ENCODE results near the gene ZNF469.

The ZNF469 gene

DNA sequence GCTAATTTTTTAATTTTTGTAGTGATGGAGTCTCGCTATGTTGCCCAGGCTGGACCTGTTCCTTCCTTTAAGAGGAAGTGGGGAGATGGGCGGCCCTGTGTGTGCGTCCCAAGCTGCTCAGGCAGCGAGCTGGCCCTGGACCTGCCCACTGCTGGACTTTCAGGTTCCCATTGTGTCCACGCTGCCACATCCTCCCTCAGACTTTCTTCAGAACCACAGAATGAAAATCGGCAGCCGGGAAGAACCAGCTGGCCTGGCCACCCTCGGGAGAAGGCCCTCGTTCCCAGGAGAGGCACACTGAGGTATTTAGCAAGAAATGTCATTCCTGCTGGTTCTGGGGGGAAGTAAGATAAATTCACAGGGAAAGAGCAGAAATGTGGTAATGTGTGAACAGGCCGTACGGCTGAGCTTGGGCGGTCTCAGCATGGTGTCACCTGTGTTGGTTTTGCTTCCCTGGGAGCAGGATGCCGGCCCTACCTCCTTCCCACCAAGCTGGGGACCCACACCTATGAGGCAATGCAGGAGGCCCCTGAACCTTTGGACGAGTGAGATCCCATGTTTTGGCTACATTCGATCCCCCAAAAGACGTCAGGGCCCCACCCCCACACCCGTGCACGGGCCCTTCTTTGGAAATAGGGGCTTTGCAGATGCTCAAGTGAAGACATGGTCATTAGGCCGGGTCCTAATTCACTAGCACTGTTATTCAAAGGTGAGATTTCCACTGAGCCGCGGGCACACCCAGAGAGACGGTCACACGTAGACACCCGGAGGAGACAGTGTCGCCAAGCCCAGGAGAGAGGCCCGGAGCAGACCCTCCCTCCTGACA, 35.9 kb upstream of the ZNF469 start:
- DNase-seq: no peak

DNA sequence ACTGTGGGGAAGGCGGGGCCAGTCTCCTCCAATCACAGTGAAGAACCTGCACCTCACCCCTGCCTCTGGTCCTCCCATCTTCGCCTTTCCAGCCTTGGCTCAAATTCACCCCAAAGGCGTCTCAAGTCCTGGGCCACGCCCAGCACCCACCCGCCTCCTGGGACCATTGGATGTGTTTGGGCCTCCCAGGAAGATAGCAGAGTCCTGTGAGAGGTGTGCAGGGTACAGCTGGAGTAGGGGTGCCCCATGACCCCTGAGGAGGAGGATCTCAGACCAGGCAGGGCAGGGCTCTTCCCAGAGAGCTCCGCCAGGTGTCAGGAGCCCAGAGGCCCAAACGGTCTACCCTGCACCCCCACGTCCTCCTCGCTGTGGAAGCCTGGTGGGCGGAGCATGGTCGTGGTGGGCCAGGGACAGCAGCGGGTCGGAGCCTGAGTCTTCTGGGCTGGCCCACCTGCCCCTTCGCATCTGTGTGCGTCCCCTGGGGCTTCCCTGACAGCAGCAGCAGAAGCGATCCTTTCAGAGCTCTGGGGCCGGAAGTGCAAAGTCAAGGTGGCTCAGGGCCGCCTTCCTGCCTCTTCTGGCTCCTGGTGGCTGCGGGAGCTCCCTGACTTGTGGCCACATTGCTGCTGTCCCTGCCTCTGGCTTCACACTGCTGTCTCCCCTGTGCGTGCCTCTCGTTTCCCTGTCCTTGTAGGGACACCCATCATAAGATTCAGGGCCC, 34.9 kb upstream of the ZNF469 start:
- no peak for DNase-seq

DNA sequence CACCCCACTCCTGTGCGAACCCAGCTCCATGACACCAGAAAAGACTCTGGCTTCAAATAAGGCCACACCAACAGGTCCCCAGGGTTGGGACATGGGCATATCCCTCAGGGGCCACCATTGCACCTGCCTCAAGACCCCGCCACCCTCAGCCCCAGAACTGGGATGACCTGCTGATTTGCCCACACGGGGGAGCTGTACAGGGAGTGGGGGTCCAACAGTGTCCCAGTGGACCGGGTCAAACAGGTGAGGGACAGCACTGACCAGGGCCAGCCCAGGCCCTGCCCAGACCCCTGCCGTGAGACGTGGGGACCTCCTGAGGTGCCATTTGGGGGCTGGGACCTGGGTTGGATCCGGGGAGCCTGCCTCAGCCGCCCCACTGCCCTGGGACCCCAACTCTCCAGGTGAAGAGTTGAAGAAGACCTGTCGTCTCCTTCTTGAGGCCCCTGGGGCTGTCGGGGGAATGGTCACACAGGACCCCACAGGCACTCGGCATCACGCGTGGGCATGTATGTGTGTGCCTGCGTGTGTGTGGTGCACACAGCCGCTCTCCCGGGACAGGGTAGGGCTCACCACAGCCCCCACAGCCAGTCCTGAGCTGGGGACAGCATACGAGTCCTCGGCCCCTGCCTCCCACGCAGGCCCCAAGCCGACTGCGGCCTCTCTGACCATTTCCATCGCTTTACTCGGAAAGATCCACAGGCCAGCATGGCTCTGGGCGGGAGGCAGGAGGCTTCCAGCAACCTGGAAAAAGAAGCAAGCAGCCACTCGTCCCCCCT, 34.2 kb upstream of the ZNF469 start:
- DNase-seq: no peak

DNA sequence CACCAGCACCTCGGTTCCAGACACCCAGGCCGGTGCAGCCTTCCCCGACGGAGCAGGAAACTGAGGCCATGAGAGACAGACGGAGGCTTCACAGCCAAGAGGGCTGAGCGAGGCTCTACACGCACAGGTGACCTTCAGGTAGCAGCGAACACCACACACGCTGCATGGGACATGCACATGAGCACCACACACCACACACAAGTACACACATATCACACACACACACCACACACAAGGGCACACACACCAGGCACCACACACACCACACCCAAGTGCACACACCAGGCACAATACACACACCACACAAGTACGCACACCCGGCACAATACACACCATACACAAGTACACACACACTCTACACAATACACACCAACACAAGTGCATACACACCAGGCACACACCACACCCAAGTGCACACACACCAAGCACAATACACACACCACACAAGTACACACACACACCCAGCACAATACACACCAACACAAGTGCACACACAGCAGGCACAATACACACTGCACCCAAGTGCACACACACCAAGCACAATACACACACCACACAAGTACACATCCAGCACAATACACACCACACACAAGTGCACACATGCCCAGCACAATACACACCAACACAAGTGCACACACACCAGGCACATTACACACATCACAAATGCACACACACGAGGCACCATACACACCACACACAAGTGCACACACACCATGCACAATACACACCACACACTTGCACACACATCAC, 33.4 kb upstream of the ZNF469 start:
- DNase-seq: no peak

DNA sequence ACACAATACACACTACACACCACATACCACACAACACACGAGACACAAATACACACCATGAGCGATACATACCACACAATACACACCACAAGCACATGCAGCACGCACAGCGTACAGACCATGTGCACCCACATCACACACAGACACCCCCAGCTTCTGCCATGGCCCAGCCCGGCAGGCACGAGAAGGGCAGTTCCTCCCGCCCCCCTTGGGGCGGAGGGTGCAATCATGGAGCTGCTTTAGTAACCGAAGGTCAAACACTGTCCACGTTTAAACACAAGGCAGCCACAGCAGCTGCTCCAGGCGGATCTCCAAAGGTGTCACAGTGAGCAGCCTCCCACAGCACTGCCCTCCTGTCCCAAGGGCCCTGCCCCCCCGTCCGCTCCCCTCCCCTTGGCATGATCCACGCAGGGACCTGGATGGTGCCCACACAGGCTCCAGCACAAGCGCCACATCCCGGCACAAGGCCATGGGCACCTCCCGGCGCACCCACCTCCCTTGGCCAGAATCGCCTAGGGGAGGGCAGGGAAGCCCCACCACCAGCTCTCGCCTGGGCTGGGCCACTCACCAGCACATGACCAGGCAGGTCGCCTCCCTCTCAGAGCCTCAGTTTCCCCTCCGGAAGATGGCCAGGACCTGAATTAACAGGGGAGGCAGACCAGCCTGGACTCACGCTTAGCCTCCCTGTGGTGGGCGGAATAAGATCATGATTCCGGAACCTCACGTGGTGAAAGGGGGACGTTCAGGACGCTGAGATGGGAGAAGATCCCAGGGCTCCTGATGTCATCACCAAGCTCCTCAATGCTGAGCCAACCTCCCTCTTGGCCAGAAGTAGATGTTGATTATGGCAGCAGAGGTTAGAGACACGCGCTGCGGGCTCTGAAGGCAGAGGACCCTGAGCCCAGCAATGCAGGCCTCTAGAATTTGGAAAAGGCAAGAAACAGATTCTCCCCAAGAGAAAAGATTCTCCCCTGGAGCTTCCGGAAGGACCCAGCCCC, 32.6 kb upstream of the ZNF469 start:
- no peak for DNase-seq

DNA sequence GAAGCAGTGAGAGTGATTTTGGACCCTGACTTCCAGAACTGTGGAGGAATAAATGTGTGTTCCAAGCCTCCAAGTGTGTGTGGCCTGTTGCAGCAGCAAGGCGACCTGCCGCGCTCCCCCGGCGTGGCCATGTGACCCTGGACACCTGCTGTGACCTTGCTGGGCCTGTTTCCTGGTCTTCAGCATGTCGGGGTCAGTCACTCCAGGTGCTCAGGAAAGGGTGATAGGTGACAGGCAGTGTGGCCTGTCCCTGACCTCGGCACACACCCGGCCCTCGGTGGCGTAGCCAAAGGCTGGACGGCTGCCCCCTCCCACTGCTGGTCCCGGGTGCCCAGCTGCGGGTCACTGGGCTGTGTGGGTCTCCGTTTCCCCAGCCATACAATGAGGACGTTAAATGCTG, 31.8 kb upstream of the ZNF469 start:
- DNase-seq: no peak

DNA sequence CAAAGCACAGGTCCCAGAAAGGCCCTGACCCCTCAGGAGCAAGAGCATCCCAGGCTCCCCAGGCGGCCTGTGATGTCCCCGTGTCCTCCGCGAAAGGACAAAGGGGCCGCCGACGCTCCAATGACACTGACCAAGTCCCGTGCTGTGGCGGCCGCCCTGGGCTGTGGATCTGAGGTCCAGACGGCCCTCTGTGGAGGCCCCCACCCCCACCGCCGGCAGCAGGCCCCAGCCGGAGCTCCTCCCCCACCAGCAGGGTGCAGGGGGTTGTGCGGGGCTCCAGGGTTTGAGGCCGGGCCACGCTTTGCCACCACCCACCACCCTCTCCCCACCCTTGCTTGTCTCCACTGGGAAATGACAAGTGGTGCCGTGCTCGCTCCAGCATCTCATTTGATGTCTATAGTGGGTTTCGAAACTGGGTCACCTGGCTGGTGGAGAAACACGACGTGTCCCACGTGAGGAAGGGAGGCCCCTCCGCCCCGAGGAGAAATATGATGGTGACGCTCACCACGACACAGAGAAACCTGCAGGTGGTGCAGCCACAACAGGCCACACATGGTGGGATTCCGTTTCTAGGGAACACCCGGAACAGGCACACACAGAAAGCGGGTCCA, 31.2 kb upstream of the ZNF469 start:
- DNase-seq: no peak

DNA sequence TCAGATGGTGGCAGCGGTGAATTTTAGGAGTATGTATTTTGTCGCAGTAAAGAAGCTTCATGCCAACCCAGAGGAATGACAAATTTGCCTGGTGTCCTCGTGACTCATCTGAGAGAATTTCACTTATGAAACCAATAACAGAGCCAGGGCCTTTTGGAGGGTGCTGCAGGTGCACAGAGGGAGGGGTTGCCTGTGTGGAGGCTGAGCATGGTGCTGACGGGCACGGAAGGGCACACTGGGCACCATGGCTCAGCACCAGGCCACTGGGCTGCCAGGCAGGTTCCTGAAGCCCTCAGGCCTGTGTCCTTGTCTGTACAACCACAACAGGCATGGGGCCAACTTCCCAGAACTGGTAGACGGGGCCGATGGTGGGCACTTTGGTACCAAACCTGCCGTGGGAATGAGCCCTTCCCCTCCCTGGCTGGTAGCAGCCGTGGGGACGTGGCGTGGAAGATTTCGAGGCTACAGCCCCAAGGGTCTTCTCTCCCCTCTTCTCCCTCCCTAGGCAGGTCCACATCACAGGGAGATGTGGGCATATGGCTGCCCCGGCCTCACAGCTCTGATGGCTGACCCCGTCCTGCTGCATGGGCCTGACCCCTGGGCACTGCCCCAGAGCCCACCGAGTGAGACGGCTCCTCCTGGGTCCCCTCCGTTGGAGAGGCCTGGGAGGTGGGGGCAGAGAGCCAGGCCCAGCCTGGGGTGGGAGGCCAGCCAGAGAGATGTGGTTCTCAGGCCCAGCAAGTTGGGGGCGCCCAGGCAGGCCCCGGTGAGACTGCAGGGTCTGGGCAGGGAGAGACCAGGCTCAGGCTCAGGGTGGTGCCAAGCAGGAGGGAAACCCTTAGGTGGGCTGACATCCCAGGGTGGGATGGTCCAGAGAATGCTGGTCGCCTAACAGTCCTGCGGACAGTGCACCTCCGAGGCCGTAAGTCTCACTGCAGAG, 30.2 kb upstream of the ZNF469 start:
- no peak for DNase-seq

DNA sequence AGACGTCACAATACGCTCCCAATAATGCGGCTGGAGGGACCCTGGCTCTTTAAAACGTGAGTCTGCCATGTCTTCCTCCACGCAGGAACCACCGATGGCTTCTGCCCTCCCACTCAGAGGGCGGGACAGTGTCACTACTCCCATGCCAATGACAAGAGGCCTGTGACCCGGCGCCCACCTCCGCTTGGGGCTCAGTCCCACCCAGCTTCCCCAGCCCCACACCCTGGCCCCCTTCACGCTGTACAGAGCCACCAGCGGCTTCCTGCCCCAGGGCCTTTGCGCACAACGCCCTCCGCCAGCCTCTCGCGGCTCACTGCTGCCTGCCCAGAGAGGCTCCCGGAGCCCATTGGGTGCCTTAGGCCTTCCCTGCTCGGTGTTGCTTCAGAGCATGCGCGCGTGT, 29.5 kb upstream of the ZNF469 start:
- no peak for DNase-seq

DNA sequence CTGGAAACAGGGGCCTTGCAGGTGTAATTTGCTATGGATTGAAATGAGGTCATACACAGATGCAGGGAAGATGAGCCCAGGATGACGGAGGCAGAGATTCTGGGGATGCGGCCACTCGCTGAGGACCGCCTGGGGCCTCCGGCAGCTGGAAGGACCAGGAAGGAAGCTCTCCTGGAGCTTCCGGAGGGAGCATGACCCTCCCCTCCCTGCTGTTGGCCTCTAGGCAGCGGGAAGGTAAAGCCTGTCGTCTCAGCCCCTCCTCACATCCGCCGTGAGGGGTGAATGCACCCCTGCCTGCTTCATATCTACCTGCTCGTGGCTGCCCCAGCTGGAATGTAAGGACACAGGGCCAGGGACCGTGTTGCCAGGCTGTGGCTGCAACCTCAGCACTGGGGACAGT, 29.1 kb upstream of the ZNF469 start:
- no peak for DNase-seq

DNA sequence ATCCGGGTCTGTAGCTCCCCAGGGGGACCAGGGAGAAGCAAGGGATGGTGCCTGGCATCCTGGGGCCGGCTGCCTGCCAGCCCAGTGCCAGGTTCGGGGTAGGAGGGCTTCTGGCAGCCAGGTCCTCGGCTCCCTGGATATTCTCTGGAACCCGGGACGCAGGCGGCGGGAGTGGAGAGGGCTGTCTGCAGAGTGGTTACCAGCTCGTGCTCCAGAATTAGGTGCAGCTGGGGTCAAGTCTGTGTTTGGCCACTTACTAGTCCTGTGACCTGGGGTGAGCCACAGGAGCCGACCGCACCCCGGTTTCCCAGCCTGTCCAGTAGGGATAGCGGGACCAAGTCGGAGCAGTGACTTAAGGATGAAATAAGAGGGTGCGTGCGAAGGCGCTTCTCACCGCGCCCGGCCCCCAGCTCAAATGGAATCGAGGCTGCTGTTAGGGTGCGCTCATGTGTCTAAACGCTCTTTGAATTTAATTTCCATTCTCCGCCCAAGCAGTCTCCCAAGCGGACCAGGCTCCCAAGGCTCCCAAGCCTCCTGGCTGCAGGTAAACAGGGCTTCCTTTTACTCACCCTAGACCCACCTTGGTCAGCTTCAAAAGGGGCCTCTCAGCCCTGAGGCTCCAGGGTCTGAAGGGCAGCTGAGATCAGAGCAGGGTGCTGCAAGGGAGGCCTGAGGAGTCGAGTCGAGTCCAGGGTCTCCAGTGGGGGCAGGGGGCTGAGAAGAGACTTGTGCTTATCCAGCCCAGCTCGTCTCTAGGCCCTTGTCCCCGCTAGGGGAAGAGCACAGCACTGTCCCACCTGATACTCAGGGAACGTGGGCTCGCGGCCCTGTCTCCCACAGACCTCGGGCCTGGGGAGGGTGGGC, 28.3 kb upstream of the ZNF469 start:
- no peak for DNase-seq

DNA sequence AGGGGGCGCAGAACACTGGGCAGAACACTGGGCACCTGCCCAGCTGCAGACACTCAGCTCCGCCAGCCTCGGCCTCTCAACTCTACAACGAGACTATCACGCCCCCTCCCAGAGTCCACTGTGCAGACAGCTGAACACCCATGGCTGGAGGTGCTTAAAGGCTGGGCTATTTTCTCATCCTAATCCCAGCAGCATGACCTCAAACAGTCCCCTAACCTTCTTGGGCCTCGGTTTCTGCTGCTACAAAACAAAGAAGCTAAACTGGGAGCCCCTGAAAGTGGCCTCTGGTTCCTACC, 27.7 kb upstream of the ZNF469 start:
- no peak for DNase-seq

DNA sequence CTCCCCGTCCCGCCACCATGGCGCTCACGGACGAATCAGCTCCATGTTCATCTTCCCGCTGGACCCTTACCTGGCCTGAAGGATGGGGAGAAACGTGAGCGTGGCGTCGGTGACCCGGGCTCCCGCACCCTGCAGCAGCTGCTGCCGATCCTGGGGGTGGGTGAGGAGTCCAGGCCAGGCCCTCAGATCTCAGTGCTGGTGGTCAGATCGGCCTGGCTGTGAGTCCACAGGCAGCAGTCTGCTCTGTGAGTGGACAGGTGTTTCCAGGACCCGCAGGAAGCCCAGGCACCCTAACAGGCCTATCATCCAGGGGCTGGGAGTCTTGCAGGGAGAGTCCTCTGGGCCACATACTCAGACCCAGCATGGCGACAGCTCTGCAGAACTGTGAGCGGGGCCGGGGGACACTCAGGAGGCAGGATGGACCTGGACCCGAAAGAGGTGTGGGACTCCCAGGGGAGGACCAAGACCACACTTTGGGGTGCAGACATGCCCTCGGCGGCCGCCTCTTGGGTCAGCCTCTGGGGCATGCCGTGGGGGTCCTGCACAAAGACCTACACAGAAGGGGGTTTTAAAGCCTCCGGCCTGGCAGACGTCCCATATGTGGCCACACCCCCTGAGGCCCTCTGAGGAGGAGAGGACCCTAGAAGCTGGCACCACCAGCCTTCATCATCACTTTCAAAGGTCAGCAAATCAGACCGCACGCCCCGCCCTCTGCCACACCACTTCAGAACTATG, 27.2 kb upstream of the ZNF469 start:
- no peak for DNase-seq

DNA sequence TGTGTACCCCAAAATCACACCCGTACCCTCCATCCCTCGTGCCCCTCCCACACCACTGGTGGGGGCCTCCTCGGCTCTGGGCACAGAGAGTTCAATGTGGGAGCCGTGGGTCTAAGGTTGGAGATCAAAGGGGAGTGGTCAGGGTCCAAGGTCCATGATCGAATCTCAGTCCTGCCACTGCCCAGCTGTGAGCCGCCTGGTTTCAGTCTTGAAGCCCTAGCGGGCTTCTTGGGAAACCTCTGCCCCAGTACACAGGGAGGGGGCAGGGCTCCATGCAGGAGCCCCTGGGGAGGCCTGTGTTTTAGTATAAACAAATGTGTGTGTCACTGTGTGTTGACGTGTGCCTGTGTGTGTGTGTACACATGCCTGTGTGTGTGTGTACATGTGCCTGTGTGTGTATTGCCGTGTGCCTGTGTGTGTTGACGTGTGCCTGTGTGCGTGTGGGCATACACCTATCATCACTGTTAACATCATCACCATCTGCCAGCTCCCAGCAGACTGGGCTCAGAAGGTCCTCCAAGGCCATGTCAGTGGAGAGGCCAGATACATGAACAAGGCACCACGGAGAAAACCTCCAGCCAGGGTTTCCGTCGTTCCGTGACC, 26.5 kb upstream of the ZNF469 start:
- DNase-seq: no peak

DNA sequence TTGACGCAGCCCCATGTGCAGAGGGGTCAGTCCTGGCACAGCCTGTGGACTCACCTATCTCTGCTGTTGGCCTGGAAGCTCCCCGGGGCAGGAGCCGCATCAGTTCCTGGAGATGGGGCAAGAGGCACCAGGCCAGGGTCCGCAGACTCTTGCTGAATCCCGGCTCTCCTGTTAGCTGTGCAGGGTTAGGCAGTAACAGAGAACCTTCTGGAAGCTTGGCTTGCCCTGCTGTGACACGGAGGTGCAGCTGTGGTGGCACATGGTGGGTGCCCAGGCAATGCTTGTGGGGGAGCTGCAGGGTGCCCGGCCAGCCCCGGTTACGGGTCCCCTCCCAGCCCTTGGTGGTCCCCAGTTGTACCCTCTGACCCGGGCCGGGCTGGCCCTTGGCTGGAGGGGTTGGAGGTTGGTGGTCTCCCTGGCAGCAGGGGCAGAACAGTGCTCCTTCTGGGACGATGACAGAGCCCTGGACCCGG, 26.0 kb upstream of the ZNF469 start:
- no peak for DNase-seq

DNA sequence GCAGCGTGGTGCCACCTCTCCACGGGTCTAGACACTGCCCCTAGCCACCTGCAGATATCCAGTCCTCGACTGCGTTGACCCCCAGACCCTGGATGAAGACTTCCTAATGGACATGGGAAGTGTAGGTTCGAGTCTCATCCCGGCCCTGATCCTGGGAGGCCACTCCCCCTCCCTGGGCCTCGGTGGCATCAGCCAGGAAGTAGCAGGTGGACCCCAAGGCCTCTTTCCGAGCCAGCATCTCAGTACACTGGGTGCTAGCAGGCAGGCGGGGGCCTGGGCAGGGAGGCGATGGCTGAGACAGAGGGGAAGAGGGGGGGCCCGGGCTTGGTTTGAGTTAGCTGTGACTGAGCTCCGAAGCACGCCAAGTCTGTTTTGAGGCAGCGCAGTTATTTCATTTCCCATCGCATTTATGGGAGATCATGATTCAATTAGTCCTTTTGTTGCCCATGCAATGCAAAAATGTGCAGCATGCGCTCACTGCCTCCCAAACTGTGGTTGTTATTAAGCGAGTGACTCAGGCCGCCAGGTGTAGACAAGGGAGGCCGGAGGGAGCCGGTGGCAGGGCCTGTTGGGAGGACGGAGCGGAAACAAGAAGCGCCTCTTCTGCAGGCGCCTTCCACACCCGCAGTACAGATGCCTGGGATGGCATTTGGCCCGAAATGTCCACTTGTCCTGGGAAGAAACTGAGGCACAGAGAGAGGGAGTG, 25.3 kb upstream of the ZNF469 start:
- no peak for DNase-seq

DNA sequence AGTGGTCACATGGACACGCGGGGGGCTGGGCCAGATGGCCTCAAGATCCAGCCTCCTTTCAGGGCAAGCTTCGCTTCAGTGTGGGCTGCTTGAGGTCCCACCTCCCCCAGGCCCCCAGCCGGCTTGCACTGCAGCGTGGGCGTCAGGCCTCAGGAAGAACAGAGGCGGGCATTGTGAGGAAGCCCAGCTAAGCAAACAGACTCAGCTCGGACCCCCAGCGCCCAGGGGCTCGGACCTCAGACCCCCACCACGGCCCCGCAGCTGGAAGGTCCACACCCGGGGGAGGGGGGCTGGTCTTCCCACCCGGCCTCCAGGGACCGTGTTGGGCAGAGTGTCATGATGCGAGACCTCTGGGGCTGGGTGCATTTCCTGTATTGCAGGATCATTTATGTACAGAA, 24.7 kb upstream of the ZNF469 start:
- DNase-seq: no peak
